ENCODE results near the gene GHRL.
"Not testable (repeated sequence)": the region's sequence is repeated elsewhere in the genome, so short reads cannot be mapped to it uniquely, and the experiment has no call there.

GHRL gene

DNA sequence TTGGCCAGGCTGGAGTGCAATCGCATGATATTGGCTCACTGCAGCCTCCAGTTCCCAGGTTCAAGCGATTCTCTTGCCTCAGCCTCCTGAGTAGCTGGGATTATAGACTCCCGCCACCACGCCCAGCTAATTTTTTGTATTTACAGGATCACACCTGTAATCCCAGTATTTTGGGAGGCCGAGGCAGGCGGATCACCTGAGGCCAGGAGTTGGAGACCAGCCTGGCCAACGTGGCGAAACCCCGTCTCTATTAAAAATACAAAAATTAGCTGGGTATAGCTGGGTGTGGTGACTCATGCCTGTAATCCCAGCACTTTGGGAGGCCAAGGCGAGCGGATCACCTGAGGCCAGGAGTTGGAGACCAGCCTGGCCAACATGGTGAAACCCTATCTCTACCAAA, 20.3 kb downstream of the GHRL start:
- DNase-seq: not testable (repeated sequence)

DNA sequence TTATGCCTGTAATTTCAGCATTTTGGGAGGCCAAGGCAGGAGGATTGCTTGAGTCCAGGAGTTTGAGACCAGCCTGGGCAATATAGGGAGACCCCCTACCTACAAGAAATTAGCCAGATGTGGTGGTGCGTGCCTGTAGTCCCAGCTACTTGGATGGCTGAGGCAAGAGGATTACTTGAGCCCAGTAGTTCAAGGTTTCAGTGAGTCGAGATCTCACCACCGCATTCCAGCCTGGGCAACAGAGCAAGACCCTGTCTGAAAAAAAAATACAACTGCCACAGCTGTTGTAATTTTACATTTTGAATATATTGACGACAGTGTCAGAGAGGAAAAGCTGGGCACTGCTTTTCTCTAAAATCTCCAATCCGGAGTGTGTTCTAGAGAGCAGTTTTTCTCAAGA, 23.3 kb downstream of the GHRL start:
- DNase-seq: no peak

DNA sequence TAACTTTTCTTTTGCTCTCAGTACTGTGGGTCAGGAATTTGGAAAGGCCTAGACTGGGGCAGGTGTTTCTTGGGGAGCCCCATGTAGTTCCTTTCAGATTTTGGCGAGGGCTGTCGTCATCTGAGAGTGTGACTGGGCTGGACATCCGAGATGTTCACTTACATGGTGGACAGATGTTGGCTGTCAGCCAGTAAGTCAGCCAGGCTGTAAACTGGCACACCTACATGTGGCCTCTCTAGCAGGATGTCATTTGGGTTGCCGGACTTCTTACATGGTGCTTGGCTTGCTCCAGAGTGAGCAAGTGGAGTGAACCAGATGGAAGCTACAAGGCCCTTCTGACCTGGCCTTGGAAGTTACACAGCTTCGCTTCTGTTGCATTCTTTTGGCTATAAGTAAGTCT, 23.8 kb downstream of the GHRL start:
- DNase-seq: no peak

DNA sequence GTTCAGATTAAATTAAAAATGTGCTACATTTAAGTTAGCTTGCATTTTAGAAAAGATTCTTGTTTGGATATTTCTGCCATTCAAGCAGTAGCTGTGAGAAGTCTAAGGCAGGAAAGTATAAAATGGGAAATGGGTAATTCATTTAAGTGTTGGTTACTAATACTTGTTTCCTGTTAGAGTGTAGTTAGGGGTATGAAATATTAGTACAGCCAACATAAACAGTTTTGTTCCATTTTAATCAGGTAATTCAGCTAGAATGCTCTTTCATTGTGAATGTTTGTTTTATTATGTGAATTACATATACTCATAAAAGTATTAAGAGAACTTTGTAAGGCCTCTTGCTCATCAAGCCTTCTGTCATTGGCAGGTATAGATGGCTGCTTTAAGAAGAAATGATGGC, 24.6 kb downstream of the GHRL start:
- DNase-seq: no peak

DNA sequence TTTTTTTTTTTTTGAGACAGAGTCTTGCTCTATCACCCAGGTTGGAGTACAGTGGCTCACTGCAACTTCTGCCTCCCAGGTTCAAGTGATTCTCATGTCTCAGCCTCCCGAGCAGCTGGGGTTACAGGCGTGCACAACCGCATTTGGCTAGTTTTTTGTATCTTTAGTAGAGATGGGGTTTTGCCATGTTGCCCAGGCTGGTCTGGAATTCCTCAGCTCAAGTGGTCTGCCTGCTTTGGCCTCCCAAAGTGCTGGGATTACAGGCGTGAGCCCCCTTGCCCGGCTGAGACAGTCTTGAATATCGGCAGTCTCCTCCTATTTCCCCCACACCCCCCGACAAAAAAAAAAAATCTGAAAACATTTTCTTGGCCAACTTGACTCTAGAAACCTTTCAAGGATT, 25.8 kb downstream of the GHRL start:
- not testable (repeated sequence) for DNase-seq

DNA sequence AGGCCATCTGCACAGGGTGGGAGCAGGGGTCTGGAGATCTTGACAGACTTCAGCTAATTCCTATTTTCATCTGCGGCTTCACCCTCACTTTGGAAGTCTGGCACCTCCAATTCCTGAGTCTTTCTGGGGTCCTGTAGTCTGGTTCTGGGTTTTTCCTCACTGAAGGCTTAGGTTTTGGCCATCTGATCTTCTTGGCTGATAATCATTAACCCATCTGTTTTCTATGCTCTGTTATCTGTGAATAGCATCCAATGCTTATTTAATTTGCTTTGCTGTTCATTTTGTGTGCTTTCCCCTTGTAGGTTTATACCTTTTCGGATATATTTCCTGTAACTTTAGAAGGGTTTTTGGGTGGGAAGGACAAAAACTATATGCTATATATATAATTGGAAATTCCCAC, 26.9 kb downstream of the GHRL start:
- no peak for DNase-seq

DNA sequence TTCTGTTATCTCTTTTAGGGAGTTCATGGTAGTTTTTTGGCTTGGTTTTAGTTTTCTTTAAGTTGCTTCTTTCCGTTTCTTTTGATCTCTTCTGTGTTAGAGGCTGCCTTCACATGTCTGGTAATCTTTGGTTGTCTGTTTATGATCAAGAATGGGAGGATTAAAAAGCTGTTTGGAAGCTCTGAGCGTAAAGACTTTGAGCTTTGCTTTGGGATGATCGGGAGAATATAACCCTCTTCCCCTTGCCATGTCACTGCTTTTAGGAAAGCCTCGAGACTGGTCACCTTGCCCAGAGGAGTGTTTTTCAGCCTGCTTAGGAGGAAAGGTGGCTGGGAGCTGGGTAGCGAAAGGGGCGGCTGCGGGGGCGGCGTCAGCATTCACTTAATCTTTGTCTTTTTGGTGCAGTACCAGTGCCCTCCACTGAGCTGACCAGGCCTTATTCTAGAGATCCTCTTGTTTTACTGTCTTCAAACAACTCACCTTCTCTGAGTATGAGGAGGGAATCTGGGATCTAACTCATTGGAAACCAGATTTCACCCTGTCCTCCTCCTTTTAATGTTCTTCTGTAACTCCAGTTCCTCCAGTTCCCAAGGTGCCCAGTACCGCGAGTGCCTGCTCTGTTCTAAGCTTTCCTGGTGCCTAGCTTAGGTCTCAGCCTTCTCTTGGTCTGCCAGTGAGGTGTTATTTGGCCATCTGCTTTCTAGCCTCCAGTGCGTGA, 28.9 kb downstream of the GHRL start:
- DNase-seq: no peak

DNA sequence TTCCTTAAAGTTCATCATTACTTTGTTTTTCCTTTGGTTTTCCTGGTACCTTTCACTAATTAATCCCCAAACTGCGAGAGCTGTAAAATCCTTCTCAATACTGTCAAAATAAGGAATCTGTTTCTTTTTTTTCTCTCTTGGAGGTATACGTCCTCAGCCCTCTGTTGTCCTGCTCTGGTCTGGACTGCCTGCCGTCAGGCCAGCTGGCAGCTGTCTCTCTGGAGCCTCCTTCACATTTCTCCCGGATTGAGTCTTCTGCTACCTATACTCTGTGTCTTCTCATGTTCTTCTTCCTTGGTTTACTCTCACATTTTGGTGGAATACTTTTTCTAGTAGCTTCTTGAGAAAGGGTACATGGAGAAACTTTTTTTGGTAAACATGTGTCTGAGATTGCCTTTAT, 30.7 kb downstream of the GHRL start:
- no peak for DNase-seq

DNA sequence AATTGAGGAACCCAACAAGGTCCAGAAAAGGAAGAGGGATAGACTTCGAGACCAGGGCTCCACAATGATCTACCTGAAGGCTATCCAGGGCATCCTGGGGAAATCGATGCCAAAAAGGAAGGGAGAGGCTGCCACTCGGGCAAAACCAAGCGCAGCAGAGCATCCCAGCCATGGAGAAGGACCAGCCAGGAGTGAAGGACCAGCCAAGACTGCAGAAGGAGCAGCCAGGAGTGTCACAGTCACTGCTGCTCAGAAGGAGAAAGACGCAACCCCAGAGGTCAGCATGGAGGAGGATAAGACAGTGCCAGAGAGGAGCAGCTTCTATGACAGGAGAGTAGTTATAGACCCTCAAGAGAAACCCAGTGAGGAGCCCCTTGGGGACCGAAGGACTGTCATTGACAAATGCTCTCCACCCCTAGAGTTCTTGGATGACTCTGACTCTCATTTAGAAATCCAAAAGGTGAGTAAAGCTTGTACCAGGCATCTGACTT, 32.5 kb downstream of the GHRL start:
- no peak for DNase-seq

DNA sequence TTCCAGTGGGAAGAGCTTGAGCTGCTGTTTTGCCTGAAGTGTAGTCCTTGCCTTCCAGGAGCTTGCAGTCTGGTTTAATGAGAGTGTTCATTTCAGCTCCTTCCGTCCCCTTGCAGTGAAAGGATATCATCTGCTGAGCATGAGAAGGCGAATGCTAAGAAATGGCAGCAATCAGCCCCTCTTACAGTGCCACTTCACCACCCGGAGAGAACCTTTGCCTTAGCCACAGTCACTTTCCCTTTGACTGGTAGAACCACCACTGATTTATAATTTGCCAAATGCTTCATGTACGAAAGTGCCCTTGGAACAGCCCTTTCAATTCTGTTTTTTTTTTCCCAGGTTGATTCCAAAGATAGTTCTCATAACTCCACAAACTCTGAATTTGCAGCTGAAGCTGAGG, 32.9 kb downstream of the GHRL start:
- no peak for DNase-seq

DNA sequence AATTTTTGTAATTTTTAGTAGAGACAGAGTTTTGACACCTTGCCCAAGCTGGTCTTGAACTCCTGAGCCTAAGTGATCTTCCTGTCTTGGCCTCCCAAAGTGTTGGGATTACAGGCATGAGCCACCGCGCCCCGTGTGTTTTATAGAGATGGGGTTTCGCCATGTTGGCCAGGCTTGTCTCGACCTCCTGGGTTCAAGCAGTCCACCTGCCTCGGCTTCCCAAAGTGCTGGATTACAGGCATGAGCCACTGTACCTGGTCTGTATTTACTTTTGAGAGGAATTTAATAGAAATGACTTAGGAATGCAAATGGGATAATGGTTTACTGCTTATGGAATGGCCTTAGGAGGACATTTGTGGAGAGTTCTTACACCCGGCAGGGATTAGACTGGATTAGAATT, 33.7 kb downstream of the GHRL start:
- DNase-seq: no peak

DNA sequence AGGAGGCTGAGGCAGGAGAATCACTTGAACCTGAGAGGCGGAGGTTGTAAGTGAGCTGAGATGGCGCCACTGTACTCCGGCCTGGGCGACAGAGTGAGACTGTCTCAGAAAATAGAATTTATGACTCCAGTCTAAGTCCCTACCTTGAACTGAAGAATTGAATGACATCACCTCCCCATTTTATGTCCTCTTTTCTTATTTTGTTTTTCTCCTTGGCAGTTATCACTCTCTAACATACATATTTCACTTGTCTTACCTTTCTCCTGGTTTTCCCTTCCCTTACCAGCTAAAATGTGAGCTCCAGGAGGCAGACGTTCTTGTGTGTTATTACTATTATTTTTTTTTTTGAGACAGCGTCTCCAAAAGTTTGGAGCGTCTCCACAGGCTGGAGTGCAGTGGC, 36.9 kb downstream of the GHRL start:
- no peak for DNase-seq

DNA sequence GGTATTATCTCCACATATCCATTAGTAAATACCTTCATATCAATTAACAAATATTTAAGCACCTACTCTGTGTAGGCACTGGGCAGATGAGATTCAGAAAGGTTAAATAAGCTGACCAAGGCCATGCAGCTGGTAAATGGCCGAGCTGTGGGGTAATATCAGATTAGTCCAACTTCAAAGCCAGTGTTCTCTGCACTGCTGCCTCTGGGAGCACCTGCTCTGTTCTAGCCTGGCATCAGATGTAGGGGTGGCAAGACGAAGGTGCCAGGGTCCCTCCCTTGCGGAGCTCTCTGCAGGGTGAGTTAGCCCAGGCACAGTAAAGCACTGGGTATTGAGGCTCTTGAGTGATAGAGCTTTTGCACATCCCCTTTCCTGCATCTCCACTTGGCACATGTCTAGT, 39.0 kb downstream of the GHRL start:
- no peak for DNase-seq

DNA sequence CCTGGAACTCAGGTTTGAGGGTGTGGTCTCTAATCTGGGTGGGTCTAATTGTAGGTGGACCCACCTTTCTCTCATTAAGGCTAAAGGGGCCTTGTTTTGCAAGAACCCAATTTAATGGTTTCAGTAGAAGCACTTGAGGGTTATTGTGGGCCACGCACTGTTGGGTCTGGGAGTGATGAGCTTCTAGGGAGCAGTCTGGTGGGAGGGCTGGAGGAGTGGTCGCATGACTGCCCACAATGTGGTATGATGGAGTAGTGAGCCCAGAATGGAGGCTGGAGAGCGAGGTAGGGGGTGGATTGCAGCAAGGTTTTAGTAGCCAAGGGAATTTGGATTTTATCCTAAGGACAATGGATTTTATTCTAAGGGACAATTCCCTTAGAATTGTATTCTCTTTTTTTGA, 41.7 kb downstream of the GHRL start:
- DNase-seq: no peak

DNA sequence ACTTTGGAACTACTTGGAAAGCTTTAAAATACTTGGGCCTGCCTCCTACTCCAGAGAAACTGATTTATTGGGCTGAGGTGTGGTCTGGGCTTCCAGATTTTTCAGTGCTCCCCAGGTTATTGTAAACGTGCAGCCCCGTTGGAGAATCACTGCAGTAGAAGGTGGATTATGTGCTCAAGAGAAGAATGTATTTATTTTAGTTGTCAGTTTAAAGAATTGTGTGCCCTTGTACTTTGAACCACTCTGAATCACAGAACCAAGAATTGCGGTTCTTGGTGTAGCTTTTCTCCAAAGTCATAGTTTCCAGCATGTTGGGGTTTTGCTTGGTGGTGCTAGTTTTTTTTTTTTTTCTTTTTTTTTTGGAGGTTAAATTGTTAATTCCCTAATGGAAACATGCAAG, 42.9 kb downstream of the GHRL start:
- DNase-seq: no peak

DNA sequence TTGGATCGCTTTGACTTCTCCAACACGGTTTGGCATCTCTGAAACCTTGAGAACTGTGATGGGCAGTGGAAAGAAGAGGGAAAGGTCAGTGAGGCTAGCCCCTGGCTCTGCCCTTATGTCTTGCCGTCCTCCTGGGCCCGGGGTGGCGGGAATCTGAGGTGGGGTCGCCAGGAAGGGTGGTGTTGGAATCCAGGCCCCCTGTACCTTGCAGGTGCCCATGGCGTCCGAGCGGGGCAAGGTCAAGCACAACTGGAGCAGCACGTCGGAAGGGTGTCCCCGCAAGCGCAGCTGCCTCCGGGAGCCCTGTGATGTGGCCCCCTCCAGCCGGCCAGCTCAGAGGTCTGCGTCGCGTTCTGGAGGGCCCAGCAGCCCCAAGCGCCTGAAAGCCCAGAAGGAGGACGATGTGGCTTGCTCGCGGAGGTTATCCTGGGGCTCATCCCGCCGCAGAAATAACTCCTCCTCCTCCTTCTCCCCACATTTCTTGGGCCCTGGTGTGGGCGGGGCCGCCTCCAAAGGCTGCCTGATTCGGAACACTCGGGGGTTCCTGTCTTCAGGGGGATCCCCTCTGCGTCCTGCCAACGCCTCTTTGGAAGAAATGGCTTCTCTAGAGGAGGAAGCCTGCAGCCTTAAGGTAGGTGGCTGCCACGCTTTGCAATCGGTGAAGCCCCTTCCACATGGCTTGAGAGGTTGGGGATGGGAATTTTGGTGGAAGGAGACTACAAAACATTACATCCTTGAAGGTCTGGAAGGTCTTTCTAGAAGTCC, 43.6 kb downstream of the GHRL start:
- no peak for DNase-seq

DNA sequence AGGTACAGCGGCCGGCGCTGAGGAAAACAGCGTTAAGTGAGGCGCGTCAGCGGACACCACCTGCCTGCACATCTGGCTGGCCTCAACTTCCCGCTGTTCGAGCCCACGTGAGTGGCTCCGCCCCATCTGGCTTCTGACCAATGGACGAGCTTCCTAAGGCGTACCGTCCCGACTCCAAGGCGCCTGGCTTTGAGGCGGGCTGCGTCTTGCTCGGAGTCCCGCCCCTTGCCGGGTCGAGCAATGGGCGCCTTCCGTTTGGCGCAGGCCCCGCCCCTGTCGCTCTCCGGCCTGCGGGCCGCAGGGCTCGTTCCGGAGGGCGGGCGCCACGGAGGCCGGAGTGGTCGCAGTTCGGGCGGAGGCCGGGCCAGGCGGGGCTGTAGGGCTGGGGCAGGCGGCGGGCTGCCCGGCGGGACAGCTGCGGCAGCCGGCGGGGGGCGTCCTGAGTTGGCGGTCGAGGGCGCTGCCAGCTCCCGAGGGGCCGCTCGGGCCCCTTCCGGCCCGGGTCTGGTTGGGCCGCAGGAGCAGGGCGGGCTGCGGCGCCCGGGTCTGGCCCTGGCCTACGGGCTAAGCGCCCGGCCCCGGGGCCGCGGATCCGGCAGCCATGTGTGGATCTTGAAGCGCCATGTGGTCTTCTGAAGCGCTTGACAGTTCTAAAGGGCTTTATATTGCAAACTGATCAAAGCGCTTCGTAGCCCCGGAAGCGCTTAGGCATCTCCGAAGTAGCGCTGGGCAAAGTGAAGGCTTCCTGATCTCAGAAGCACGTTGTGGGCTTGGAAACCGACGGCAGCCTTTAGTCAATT, 44.4 kb downstream of the GHRL start, which contains the start of gene TATDN2:
Gene TATDN2, plus strand, starts transcription at position 276 of the 800 bp plus-strand sequence. CDS start 742 bp downstream, outside the sequence.
- peak; percentile 24 for DNase-seq

DNA sequence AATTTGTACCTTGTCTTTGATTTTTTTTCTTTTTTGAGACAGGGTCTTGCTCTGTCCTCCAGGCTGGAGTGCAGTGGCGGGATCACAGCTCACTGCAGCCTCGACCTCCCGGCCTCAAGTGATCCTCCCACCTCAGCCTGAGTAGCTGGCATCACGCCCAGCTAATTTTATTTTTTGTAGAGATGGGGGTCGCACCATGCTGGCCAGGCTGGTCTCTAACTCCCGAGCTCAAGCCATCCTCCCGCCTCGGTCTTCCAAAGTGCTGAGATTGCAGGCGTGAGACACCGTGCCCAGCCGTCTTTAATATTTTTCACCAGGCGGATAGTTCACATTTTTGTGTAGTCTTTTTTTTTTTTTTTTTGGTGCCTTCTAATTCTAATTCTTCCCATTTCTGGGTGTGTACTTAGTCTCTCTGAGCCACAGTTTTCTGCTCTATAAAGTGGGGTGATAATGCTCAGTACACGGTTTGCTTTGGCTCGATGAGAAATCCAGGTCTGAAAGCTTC, 45.0 kb downstream of the GHRL start:
- no peak for DNase-seq

DNA sequence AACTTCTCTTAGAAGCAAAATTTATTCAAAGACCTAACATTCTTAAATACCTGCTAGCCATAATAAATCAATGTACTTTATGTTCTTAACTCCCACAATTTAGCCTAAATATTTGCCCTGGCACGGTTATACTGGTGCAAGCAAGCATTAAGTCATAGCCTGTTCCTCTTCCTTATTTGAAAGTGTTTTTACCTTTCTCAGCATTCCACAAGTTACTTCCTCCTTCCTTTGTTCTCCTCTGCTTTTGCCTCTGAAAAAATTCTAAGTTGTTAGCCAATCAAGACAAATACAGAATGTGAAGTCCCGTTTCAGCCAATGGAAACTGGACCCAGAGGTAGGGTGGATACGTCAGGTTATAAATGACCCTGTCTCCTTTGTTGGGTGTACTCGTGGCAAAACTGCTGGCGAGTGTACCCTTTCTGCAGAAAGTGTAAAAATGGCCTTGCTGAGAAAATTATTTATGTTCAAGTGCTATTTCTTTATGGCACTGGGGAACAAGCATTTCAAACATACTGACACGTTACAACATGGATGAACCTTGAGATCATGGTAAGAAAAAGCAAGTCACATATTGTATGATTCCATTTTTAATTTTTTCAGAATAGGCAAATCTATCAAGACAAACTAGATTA, 47.5 kb downstream of the GHRL start:
- DNase-seq: no peak

DNA sequence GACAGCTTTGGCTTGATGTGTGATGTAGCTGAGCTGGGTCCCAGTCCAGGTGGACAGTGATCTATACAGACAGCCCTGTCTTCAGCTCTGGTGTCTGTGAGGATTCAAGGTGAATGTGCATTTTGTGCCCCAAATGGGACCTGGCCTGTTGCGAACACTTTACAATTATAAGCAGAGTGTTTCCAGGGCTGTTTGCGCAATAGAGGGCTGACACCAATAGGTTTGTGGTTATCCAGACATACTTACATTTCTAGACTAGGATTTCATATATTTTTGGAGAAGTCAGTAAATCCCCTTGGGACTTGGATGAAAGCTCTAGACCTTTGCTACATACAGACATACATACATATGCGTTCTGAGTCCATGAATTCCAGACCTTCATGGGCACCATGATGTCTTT, 48.7 kb downstream of the GHRL start:
- DNase-seq: no peak

DNA sequence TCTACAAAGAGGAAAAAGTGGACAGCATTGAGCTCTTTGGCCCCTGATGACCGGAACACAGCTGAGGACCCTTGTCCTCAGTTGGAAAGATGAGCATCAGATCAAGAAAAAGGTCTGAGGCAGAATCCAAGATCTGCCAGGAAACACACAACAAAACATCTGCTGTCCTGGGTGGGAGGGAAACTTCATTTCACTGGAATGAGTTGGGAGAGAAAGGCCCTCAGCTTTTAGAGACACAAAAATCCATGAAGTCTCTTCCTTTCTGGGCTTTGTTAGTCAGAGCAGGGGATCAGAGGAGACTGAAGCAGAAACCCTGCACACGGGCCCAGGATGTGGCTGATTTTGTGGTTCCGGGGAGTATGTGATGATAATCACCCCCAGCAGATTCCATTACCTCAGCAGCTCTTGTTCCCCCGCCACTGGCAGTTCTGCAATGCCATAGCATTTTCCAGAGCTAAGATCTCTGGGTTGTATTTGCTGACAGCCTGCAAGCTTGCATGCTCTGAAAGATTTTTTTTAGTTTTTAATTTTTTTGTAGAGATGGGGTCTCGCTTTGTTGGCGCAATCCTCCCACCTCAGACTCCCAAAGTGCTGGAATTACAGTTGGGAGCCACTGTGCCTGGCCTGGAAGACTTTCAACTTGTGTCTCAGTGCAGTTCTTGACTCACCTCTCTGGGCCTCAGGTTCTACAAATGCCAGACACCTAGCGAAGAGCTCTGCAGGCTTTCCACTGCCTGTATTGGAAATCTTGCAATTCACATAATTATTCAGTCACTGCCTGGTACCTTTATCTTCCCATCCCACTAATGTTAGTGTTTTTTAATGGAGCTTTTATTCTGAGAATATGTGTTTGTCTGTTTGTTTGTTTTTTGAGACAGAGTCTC, 50.3 kb downstream of the GHRL start:
- no peak for DNase-seq

DNA sequence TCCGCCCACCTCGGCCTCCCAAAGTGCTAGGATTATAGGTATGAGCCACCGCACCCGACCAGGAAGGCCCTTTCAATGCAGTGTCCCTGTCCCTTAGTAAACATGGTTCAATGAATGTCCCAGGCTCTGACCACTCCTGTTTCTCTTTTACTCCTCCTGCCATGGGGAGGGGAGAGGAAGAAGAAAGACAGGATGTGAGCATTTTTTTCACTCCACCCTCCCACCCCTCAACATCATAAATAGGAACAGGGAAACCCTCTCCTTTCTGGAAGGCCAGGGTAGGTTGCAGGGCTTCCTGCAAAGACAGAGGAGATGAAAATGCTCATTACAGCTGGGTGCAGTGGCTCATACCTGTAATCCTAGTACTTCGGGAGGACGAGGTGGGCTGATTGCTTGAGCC, 51.9 kb downstream of the GHRL start:
- no peak for DNase-seq

Data from NCI-H2081 treated with DMSO at 0.1 percent for 48 hours (cell line).